H1 (cell line): ENCODE data around the gene POLRMT. TPM values are rescaled to one million over a fixed set of nuclear protein-coding genes. Genes with fewer than 3 reads are reported as not detected.
A peak's percentile ranks its signal among the peaks of the same experiment; 100 is the strongest.

Experiments used
- CTCF ChIA-PET: fragments of 300-600 bp; sonication (Branson Sonifier 250); formaldehyde crosslinking; loops from one replicate; lab custom pipeline; 2021; ENCODE audit not compliant: partially characterized antibody; lab: Charles Lee
- POLR2A ChIA-PET: fragments of 300-600 bp; sonication (Branson Sonifier 250); formaldehyde crosslinking; loops from one replicate; lab custom pipeline; 2021; ENCODE audit warnings: inconsistent platforms; ENCODE audit not compliant: partially characterized antibody; lab: Charles Lee
- DNase-seq, 2 experiments: peaks; one replicate each; pipeline versions ENCODE4 v3.0.0 to v3.0.0-alpha.2; 2010 to 2022; ENCODE audit warnings: low spot score in 2 of 2, low read depth in 1 of 2, mixed read lengths in 1 of 2
- FAIRE-seq: peaks from 2 replicates; lab custom pipeline; 2011; peaks lifted over from hg19 to GRCh38; lab: Jason Lieb, UNC
- H2AFZ ChIP-seq: 2 replicates; pipeline ENCODE4 v1.8.1; 2012; ENCODE audit warnings: low read length, inconsistent platforms
- H2AK5ac ChIP-seq: 2 replicates; pipeline ENCODE4 v1.6.1; 2013; ENCODE audit warnings: low read depth, low read length
- H2BK120ac ChIP-seq: replicated peaks from 2 replicates; pipeline ENCODE3; 2013; ENCODE audit warnings: low read depth, low read length, inconsistent platforms
- H2BK12ac ChIP-seq: 2 replicates; pipeline ENCODE4 v1.6.1; 2013; ENCODE audit warnings: low read depth, low read length
- H2BK15ac ChIP-seq: 2 replicates; pipeline ENCODE4 v1.6.1; 2013; ENCODE audit warnings: low read length
- H2BK20ac ChIP-seq: 2 replicates; pipeline ENCODE4 v1.6.1; 2013; ENCODE audit warnings: low read length
- H2BK5ac ChIP-seq: 2 replicates; pipeline ENCODE4 v1.6.1; 2013; ENCODE audit warnings: low read depth, low read length
- H3K14ac ChIP-seq: 2 replicates; pipeline ENCODE4 v1.6.1; 2013; ENCODE audit warnings: inconsistent platforms; ENCODE audit not compliant: insufficient read length
- H3K18ac ChIP-seq: 2 replicates; pipeline ENCODE4 v1.6.1; 2013; ENCODE audit warnings: low read length; ENCODE audit errors: extremely low read depth
- H3K23ac ChIP-seq: 2 replicates; pipeline ENCODE4 v1.6.1; 2013; ENCODE audit warnings: inconsistent platforms; ENCODE audit not compliant: insufficient read length
- H3K23me2 ChIP-seq: 2 replicates; pipeline ENCODE4 v1.6.1; 2013; ENCODE audit warnings: low read depth, low read length
- H3K27ac ChIP-seq: 2 replicates; pipeline ENCODE4 v1.6.1; 2011; ENCODE audit warnings: low read depth, low read length, inconsistent platforms
- H3K27me3 ChIP-seq, 4 experiments: replicated peaks in 1 of 4; 1 replicate in 1 of 4; 2 replicates in 3 of 4; pipeline versions ENCODE4 v1.6.1 to v1.8.1; 2011 to 2013; ENCODE audit warnings: low read length in 3 of 4, mild to moderate bottlenecking in 3 of 4, inconsistent platforms in 2 of 4, mixed read lengths in 2 of 4, moderate library complexity in 1 of 4; ENCODE audit not compliant: control insufficient read depth in 3 of 4, insufficient read depth in 3 of 4; ENCODE audit errors: extremely low read depth in 1 of 4
- H3K36me3 ChIP-seq, 4 experiments: 2 replicates each; pipeline versions ENCODE4 v1.6.1 to v1.8.1; 2011 to 2013; ENCODE audit warnings: mild to moderate bottlenecking in 4 of 4, low read length in 3 of 4, moderate library complexity in 2 of 4, control low read depth in 1 of 4, inconsistent platforms in 1 of 4; ENCODE audit not compliant: insufficient read depth in 4 of 4, control insufficient read depth in 2 of 4
- H3K4ac ChIP-seq: replicated peaks from 2 replicates; pipeline ENCODE3; 2013; ENCODE audit warnings: low read length, low read depth, mixed read lengths, inconsistent platforms; ENCODE audit not compliant: insufficient read length
- H3K4me1 ChIP-seq, 4 experiments: replicated peaks in 1 of 4; 1 replicate in 1 of 4; 2 replicates in 3 of 4; pipeline versions ENCODE4 v1.6.1 to v1.8.1; 2011 to 2013; ENCODE audit warnings: low read length in 3 of 4, inconsistent platforms in 2 of 4, mixed read lengths in 1 of 4; ENCODE audit not compliant: insufficient read depth in 4 of 4, control insufficient read depth in 3 of 4
- H3K4me2 ChIP-seq, 2 experiments: 2 replicates each; pipeline versions ENCODE4 v1.6.1 to v1.8.1; 2011 to 2013; ENCODE audit warnings: low read depth in 2 of 2, low read length in 2 of 2, control low read depth in 1 of 2, inconsistent platforms in 1 of 2, mild to moderate bottlenecking in 1 of 2; ENCODE audit not compliant: insufficient read depth in 1 of 2
- H3K4me3 ChIP-seq, 4 experiments: fragments of 200-600, 300-600 bp in 1 of 4; sonication (generic), shearing (Covaris generic), sonication (Bioruptor Twin) in 1 of 4; 2 replicates each; pipeline versions ENCODE4 v1.5.1 to v1.8.1; 2011 to 2016; ENCODE audit warnings: low read length in 4 of 4, low read depth in 3 of 4, control low read depth in 2 of 4, inconsistent platforms in 2 of 4, mild to moderate bottlenecking in 2 of 4, mixed read lengths in 1 of 4, moderate library complexity in 1 of 4; ENCODE audit not compliant: insufficient read depth in 2 of 4; ENCODE audit errors: extremely low read depth in 1 of 4
- H3K56ac ChIP-seq: replicated peaks from 2 replicates; pipeline ENCODE3; 2013; ENCODE audit warnings: low read depth, mild to moderate bottlenecking, mixed read lengths, low read length, inconsistent platforms; ENCODE audit not compliant: insufficient read length
- H3K79me1 ChIP-seq: 2 replicates; pipeline ENCODE4 v1.6.1; 2013; ENCODE audit warnings: low read depth, low read length, control low read depth
- H3K79me2 ChIP-seq, 2 experiments: 2 replicates each; pipeline versions ENCODE4 v1.6.1 to v1.8.1; 2012 to 2013; ENCODE audit warnings: low read length in 2 of 2, mild to moderate bottlenecking in 2 of 2, inconsistent platforms in 1 of 2; ENCODE audit not compliant: insufficient read depth in 2 of 2, control insufficient read depth in 1 of 2
- H3K9ac ChIP-seq, 4 experiments: replicated peaks in 1 of 4; 1 replicate in 1 of 4; 2 replicates in 3 of 4; pipeline versions ENCODE4 v1.6.1 to v1.8.1; 2011 to 2013; ENCODE audit warnings: low read depth in 3 of 4, low read length in 3 of 4, control low read depth in 2 of 4, mild to moderate bottlenecking in 2 of 4, moderate library complexity in 2 of 4, inconsistent platforms in 1 of 4; ENCODE audit errors: extremely low read depth in 1 of 4
- H3K9me3 ChIP-seq, 2 experiments: 2 replicates each; pipeline versions ENCODE4 v1.6.1 to v1.8.1; 2012 to 2013; ENCODE audit warnings: mild to moderate bottlenecking in 2 of 2, moderate library complexity in 2 of 2, control low read depth in 1 of 2, inconsistent platforms in 1 of 2, low read depth in 1 of 2, low read length in 1 of 2, mixed read lengths in 1 of 2; ENCODE audit not compliant: insufficient read depth in 2 of 2
- H4K20me1 ChIP-seq, 2 experiments: replicated peaks in 1 of 2; 2 replicates each; pipeline versions ENCODE3 to v1.8.1; 2011 to 2013; ENCODE audit warnings: inconsistent platforms in 2 of 2, low read length in 2 of 2, mild to moderate bottlenecking in 1 of 2; ENCODE audit not compliant: insufficient read depth in 2 of 2, control insufficient read depth in 1 of 2
- H4K5ac ChIP-seq: 2 replicates; pipeline ENCODE4 v1.6.1; 2013; ENCODE audit warnings: low read length, low read depth, mixed read lengths, inconsistent platforms; ENCODE audit not compliant: insufficient read length
- H4K8ac ChIP-seq: 2 replicates; pipeline ENCODE4 v1.8.0; 2013; ENCODE audit warnings: mild to moderate bottlenecking, moderate library complexity, low read length, inconsistent platforms; ENCODE audit not compliant: insufficient read depth; ENCODE audit errors: extremely low read depth
- H4K91ac ChIP-seq: replicated peaks from 2 replicates; pipeline ENCODE3; 2013; ENCODE audit warnings: low read length, mixed read lengths, inconsistent platforms; ENCODE audit not compliant: insufficient read length
- NANOG ChIP-seq: IDR thresholded peaks from 2 replicates; pipeline ENCODE4 v1.6.1; 2011; ENCODE audit warnings: low read length, low read depth, mild to moderate bottlenecking, inconsistent platforms; ENCODE audit not compliant: insufficient read depth, poor library complexity, severe bottlenecking
- WGBS, 2 experiments: shearing (Covaris generic) in 1 of 2; methylation state at CpG; one replicate each; pipeline versions ENCODE4 v1.1.6 to v1.1.7; 2013 to 2015; ENCODE audit warnings: low lambda C conversion rate in 2 of 2, mixed read lengths in 2 of 2, inconsistent platforms in 1 of 2, low coverage in 1 of 2, missing lambda C conversion rate in 1 of 2; ENCODE audit not compliant: insufficient replicate concordance in 2 of 2, insufficient coverage in 1 of 2, insufficient read length in 1 of 2; ENCODE audit errors: extremely low coverage in 1 of 2, missing lambda C conversion rate in 1 of 2; 5-methylcytosine and 5-hydroxymethylcytosine counted together
- polyA plus RNA-seq, 7 experiments: library from polyadenylated mRNA; depleted of rRNA in 3 of 7; stranded (reverse) in 5 of 7; unstranded in 2 of 7; fragments of >200 nt in 5 of 7; fragments of 200-250 nt in 2 of 7; gene quantifications; 1 replicate in 5 of 7; 2 replicates in 1 of 7; 4 replicates in 1 of 7; pipeline versions ENCODE4 v1.2.1 to v1.2.3, GENCODE V29; 2011 to 2013; ENCODE audit warnings: missing spikeins in 2 of 7, mixed read lengths in 2 of 7
- total RNA-seq: library from RNA; stranded (reverse); fragmentation: NEBNext Ultra II Directional; extraction: Animal tissue kit (Norgen Biotek cat#: 25700); gene quantifications from 2 replicates; pipeline ENCODE4 v1.2.1, GENCODE V29; 2021

POLRMT gene
- total and polyA plus RNA-seq, 2 of the 8 experiments (the other 6 are each of a cell fraction or from before 2014, with no cell fraction given), result 93.0 to 111 TPM

GRCh38 chr19:629961-630714 lies 3.2 kb downstream of the POLRMT start:
- TF ChIP-seq NANOG, result no peak
- TF ChIP-seq, all 59 proteins: peak for 0
- Histone ChIP-seq H3K36me3 (peaks cover 0 to 8% (median 3%) of the 10 kb centered on the region in 4 experiments; a peak in 6 of 8 replicates), H2BK12ac (no peak overlapping the region), H3K9me3 (no peaks in the 10 kb centered on the region), H4K20me1 (peaks cover 4 to 7% of the 10 kb centered on the region in 2 experiments), H2BK15ac (no peak overlapping the region), H2AK5ac (no peak overlapping the region; the same call in 1 of the 2 replicates), H3K4me2 (no peak overlapping the region), H2BK120ac (no peak overlapping the region), H4K8ac (0 out of 2 replicates have a peak overlapping the region, but pooled peaks have one; percentile 68), H3K27ac (no peak overlapping the region), H3K4me1 (peaks cover 0 to 8% (median 3%) of the 10 kb centered on the region in 4 experiments; a peak in 4 of 7 replicates), H2BK20ac (no peak overlapping the region), H3K27me3 (no peaks in the 10 kb centered on the region), H2AFZ (no peak overlapping the region), H3K9ac (no peak overlapping the region), H3K4ac (no peak overlapping the region), H4K91ac (no peak overlapping the region), H3K79me2 (peaks cover 0 to 18% of the 10 kb centered on the region in 2 experiments; a peak in 1 of 4 replicates), H3K23ac (no peak overlapping the region), H3K56ac (no peak overlapping the region), H2BK5ac (no peak overlapping the region), H4K5ac (no peak overlapping the region), H3K79me1 (peaks cover 9% of the 10 kb centered on the region), H3K14ac (no peak overlapping the region), H3K4me3 (no peak overlapping the region), H3K18ac (no peak overlapping the region), H3K23me2 (peaks cover 8% of the 10 kb centered on the region)
- ChIA-PET CTCF (interaction anchor here (1.1 to 1.5 kb wide), 2 partner anchors 50 to 226 kb away, joined by 3 to 4 read pairs; no protein-coding TSS in a partner anchor), POLR2A (interaction anchor here (0.6 to 1.2 kb wide), 4 partner anchors 12 to 168 kb away, joined by 3 read pairs; no protein-coding TSS in a partner anchor)
- 96% methylated on average over 30 of the region's 30 CpGs; no CpG with 5 or more reads in 1 of the 2 experiments for WGBS, 2 experiments
- DNase-seq, result no peak
- FAIRE-seq, result no peak
